CD4-positive, alpha-beta T cell treated with Interleukin-1 beta for 1 hour (primary cell): ENCODE measurements around the gene TRAF6.
"Not testable (repeated sequence)": the region's sequence is repeated elsewhere in the genome, so short reads cannot be mapped to it uniquely, and the experiment has no call there.

ENCODE experiments used
- DNase-seq, 2 donors: peaks; one replicate each; pipeline ENCODE4 v3.0.0-alpha.2; 2020 to 2022

The TRAF6 gene

GRCh38 chr11:36492724-36493304 is 17.3 kb downstream of the TRAF6 start:
- peak; percentile 10 to 65 for DNase-seq

GRCh38 chr11:36490026-36490806 is 19.9 kb downstream of the TRAF6 start:
- DNase-seq = no peak

- peak in 1 of 2 donors; percentile 13 for DNase-seq
Observed at GRCh38 chr11:36488096-36488495, 22.0 kb downstream of the TRAF6 start.

GRCh38 chr11:36487619-36488018 is 22.5 kb downstream of the TRAF6 start:
- DNase-seq = no peak

- no peak for DNase-seq
Observed at GRCh38 chr11:36485298-36486002, 24.6 kb downstream of the TRAF6 start.

GRCh38 chr11:36483042-36483441 is 27.0 kb downstream of the TRAF6 start:
- DNase-seq = not testable (repeated sequence)

GRCh38 chr11:36480833-36481232 is 29.2 kb downstream of the TRAF6 start:
- DNase-seq = no peak

GRCh38 chr11:36478700-36479329 is 31.3 kb downstream of the TRAF6 start:
- peak; percentile 26 to 52 for DNase-seq

- no peak for DNase-seq
Observed at GRCh38 chr11:36475192-36475591, 34.9 kb downstream of the TRAF6 start.

- DNase-seq = no peak
Observed at GRCh38 chr11:36471577-36471976, 38.5 kb downstream of the TRAF6 start.

- no peak for DNase-seq
Observed at GRCh38 chr11:36469881-36470802, 39.9 kb downstream of the TRAF6 start.

- DNase-seq = peak in 1 of 2 donors; percentile 25
Observed at GRCh38 chr11:36469063-36469462, 41.0 kb downstream of the TRAF6 start.

- no peak for DNase-seq
Observed at GRCh38 chr11:36467916-36468315, 42.2 kb downstream of the TRAF6 start.

GRCh38 chr11:36467012-36467411 is 43.1 kb downstream of the TRAF6 start:
- DNase-seq = no peak

- no peak for DNase-seq
Observed at GRCh38 chr11:36465449-36466163, 44.5 kb downstream of the TRAF6 start.

GRCh38 chr11:36464720-36465119 is 45.4 kb downstream of the TRAF6 start:
- DNase-seq = no peak

- no peak for DNase-seq
Observed at GRCh38 chr11:36463781-36464180, 46.3 kb downstream of the TRAF6 start.

- no peak for DNase-seq
Observed at GRCh38 chr11:36462321-36462720, 47.8 kb downstream of the TRAF6 start.

GRCh38 chr11:36460220-36460619 is 49.9 kb downstream of the TRAF6 start:
- DNase-seq = no peak

GRCh38 chr11:36459046-36459445 is 51.0 kb downstream of the TRAF6 start:
- no peak for DNase-seq

- no peak for DNase-seq
Observed at GRCh38 chr11:36458129-36458915, 51.8 kb downstream of the TRAF6 start.
